ENCODE results near the gene OPTN. TPM values are rescaled to one million over a fixed set of nuclear protein-coding genes. Genes with fewer than 3 reads are reported as not detected.

The OPTN gene
- total and polyA plus RNA-seq, 2 of the 8 experiments (the other 6 are each of a cell fraction or from before 2014, with no cell fraction given), result 4.8 to 20.1 TPM

DNA sequence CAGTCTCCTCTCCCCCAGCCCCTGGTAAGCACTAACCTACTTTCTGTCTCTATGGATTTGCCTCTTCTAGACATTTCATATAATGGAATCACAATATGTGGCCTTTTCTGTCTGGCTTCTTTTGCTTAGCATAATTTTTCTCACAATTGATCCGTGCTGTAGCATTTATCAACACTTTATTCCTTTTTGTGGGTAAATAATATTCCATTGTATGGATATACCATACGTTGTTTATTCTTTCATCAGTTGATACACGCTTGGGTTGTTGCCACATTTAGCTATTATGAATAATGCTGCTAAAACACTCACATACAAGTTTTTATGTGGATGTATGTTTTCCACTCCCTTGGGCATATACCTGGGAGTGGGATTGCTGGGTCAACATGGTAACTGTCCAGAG, 87.2 kb downstream of the OPTN start:
- Histone ChIP-seq H3K4me2 (ENCODE audit: insufficient read depth in 1 of 2, low read depth in 2 of 2, low read length in 2 of 2) (no peak overlapping the region), H4K8ac (ENCODE audit: extremely low read depth, insufficient read depth, low read length) (no peak overlapping the region), H3K27me3 (replicated peaks in 1 of 4; ENCODE audit: control insufficient read depth in 3 of 4, extremely low read depth in 1 of 4, insufficient read depth in 3 of 4, low read length in 3 of 4) (no peaks in the 10 kb centered on the region), H3K79me2 (ENCODE audit: control insufficient read depth in 1 of 2, insufficient read depth in 2 of 2, low read length in 2 of 2) (no peaks in the 10 kb centered on the region), H3K56ac (replicated peaks; ENCODE audit: insufficient read length, low read depth, low read length) (no peak overlapping the region), H2BK120ac (replicated peaks; ENCODE audit: low read depth, low read length) (no peak overlapping the region), H3K14ac (ENCODE audit: insufficient read length) (no peak overlapping the region), H2AK5ac (ENCODE audit: low read depth, low read length) (no peak overlapping the region), H3K9me3 (ENCODE audit: insufficient read depth in 2 of 2, low read depth in 1 of 2, low read length in 1 of 2) (no peaks in the 10 kb centered on the region), H2BK20ac (ENCODE audit: low read length) (no peak overlapping the region), H3K18ac (ENCODE audit: extremely low read depth, low read length) (no peak overlapping the region), H3K36me3 (ENCODE audit: control insufficient read depth in 2 of 4, insufficient read depth in 4 of 4, low read length in 3 of 4) (peaks cover 44 to 90% (median 74%) of the 10 kb centered on the region in 4 experiments), H4K20me1 (replicated peaks in 1 of 2; ENCODE audit: control insufficient read depth in 1 of 2, insufficient read depth in 2 of 2, low read length in 2 of 2) (peaks cover 0 to 5% of the 10 kb centered on the region in 2 experiments), H3K9ac (replicated peaks in 1 of 4; ENCODE audit: extremely low read depth in 1 of 4, low read depth in 3 of 4, low read length in 3 of 4) (no peak overlapping the region), H3K23me2 (ENCODE audit: low read depth, low read length) (no peaks in the 10 kb centered on the region), H2BK12ac (ENCODE audit: low read depth, low read length) (no peak overlapping the region), H2AFZ (ENCODE audit: low read length) (no peak overlapping the region), H2BK15ac (ENCODE audit: low read length) (no peak overlapping the region), H3K4me1 (replicated peaks in 1 of 4; ENCODE audit: control insufficient read depth in 3 of 4, insufficient read depth in 4 of 4, low read length in 3 of 4) (no peaks in the 10 kb centered on the region), H2BK5ac (ENCODE audit: low read depth, low read length) (no peak overlapping the region), H3K4me3 (ENCODE audit: extremely low read depth in 1 of 4, insufficient read depth in 2 of 4, low read depth in 3 of 4, low read length in 4 of 4) (no peak overlapping the region), H3K23ac (ENCODE audit: insufficient read length) (no peak overlapping the region), H4K91ac (replicated peaks; ENCODE audit: insufficient read length, low read length) (no peak overlapping the region), H3K27ac (ENCODE audit: low read depth, low read length) (no peak overlapping the region), H3K79me1 (ENCODE audit: low read depth, low read length) (no peaks in the 10 kb centered on the region; the same call in 1 of the 2 replicates), H3K4ac (replicated peaks; ENCODE audit: insufficient read length, low read depth, low read length) (no peak overlapping the region), H4K5ac (ENCODE audit: insufficient read length, low read depth, low read length) (no peak overlapping the region)
- CTCF ChIA-PET (ENCODE audit: partially characterized antibody), result no interaction called here
- FAIRE-seq (no peak), DNase-seq (ENCODE audit: low read depth in 1 of 2, low spot score in 2 of 2) (no peak)
- WGBS, 2 experiments (ENCODE audit: extremely low coverage in 1 of 2, insufficient coverage in 1 of 2, insufficient read length in 1 of 2, insufficient replicate concordance in 2 of 2, low coverage in 1 of 2, low lambda C conversion rate in 2 of 2, missing lambda C conversion rate in 1 of 2), result 91% methylated on average over 3 of the region's 3 CpGs; no CpG with 5 or more reads in 1 of the 2 experiments
- POLR2A ChIA-PET (ENCODE audit: partially characterized antibody), result interaction anchor here (0.9 to 1.4 kb wide), 2 partner anchors 10 to 16 kb away, joined by 3 to 4 read pairs; no protein-coding TSS in a partner anchor
- TF ChIP-seq POLR2A (IDR thresholded peaks at IDR 0.05; ENCODE audit: control extremely low read depth in 1 of 2, low read depth in 2 of 2, low read length in 2 of 2) (no peak), SRF (IDR thresholded peaks at IDR 0.05; ENCODE audit: low read depth, low read length) (no peak), GTF2F1 (IDR thresholded peaks at IDR 0.05; ENCODE audit: borderline replicate concordance, low read depth, low read length) (no peak), TCF12 (IDR thresholded peaks at IDR 0.05; ENCODE audit: low read depth, low read length) (no peak), CHD1 (IDR thresholded peaks at IDR 0.05; ENCODE audit: low read depth, low read length) (no peak), SIRT6 (IDR thresholded peaks at IDR 0.05; ENCODE audit: low read length) (no peak), BACH1 (IDR thresholded peaks at IDR 0.05; ENCODE audit: low read length) (no peak), PHF8 (conservative IDR thresholded peaks at IDR 0.05; ENCODE audit: low read depth, low read length) (no peak), BCL11A (IDR thresholded peaks at IDR 0.05; ENCODE audit: low read depth in 2 of 2, low read length in 2 of 2) (no peak), SUZ12 (IDR thresholded peaks at IDR 0.05; ENCODE audit: low read length) (no peak), KDM4A (IDR thresholded peaks at IDR 0.05; ENCODE audit: low read depth, low read length, severe bottlenecking) (no peak), RXRA (IDR thresholded peaks at IDR 0.05; ENCODE audit: insufficient read depth, low read depth, low read length) (no peak), NRF1 (IDR thresholded peaks at IDR 0.05; ENCODE audit: low read depth, low read length) (no peak), HDAC2 (IDR thresholded peaks at IDR 0.05; ENCODE audit: borderline replicate concordance in 1 of 2, low read depth in 2 of 2, low read length in 2 of 2) (no peak), ASH2L (IDR thresholded peaks at IDR 0.05; ENCODE audit: low read length) (no peak)

Data from H1 (cell line).